Esophagus muscularis mucosa (tissue), 3 donors: ENCODE data around the gene CD33.

Experiments
- CTCF ChIP-seq, 3 experiments: fragments of 200-600 bp in 2 of 3; fragments of 450-650 bp in 1 of 3; sonication (generic) in 2 of 3; IDR thresholded peaks; one replicate each; pipeline ENCODE4 v1.5.1; 2017 to 2019; ENCODE audit warnings: antibody characterized with exemption in 3 of 3, mild to moderate bottlenecking in 2 of 3, moderate library complexity in 1 of 3
- POLR2A ChIP-seq: fragments of 450-650 bp; IDR thresholded peaks from one replicate; pipeline ENCODE4 v1.6.1; 2017; ENCODE audit warnings: antibody characterized with exemption, moderate library complexity, mild to moderate bottlenecking, low read depth
- POLR2AphosphoS5 ChIP-seq, 2 donors: sonication (generic); formaldehyde crosslinking; IDR thresholded peaks; one replicate each; pipeline ENCODE4 v1.6.1; 2017; ENCODE audit warnings: antibody characterized with exemption in 2 of 2

GRCh38 chr19:51256155-51256625 is 31.3 kb downstream of the CD33 start:
- no peak for TF ChIP-seq CTCF (IDR thresholded peaks at IDR 0.05)
- no peak for TF ChIP-seq POLR2AphosphoS5 (IDR thresholded peaks at IDR 0.05)
- TF ChIP-seq POLR2A: no peak
